OCI-LY7 (cell line): ENCODE results near the gene NHLH2. TPM values are rescaled to one million over a fixed set of nuclear protein-coding genes. Genes with fewer than 3 reads are reported as not detected.

Source experiments
- BruUV-seq: library from RNA; stranded (reverse); fragments of 400-500 nt; replicated peaks from 2 replicates; lab custom pipeline; 2021; lab: Mats Ljungman, UMichigan
- CTCF ChIA-PET: fragments of 300-600 bp; sonication (Branson Sonifier 250); formaldehyde crosslinking; loops from one replicate; lab custom pipeline; 2022; ENCODE audit warnings: antibody characterized with exemption; ENCODE audit not compliant: unreplicated experiment; lab: Charles Lee
- POLR2A ChIA-PET: fragments of 300-600 bp; sonication (Branson Sonifier 250); formaldehyde crosslinking; loops from one replicate; lab custom pipeline; 2022; ENCODE audit warnings: antibody characterized with exemption; lab: Charles Lee
- DNase-seq: peaks from one replicate; pipeline ENCODE4 v3.0.0-alpha.2; 2015; ENCODE audit warnings: low spot score
- H2AFZ ChIP-seq: fragments of 200-600 bp; sonication (generic), shearing (Covaris generic); 2 replicates; pipeline ENCODE4 v1.6.1; 2014; ENCODE audit warnings: mild to moderate bottlenecking, antibody characterized with exemption, low read length, moderate library complexity
- H3K27ac ChIP-seq: fragments of 200-600 bp; sonication (generic); 2 replicates; pipeline ENCODE4 v1.5.1; 2014; ENCODE audit warnings: mixed run types, low read depth, mild to moderate bottlenecking, moderate library complexity, low read length, inconsistent platforms; ENCODE audit not compliant: poor library complexity, severe bottlenecking
- H3K36me3 ChIP-seq: fragments of 200-600 bp; sonication (generic); 2 replicates; pipeline ENCODE4 v1.6.1; 2014; ENCODE audit warnings: mild to moderate bottlenecking, antibody characterized with exemption, low read length, moderate library complexity, mixed read lengths; ENCODE audit not compliant: insufficient read depth
- H3K4me1 ChIP-seq: fragments of 200-600 bp; sonication (generic); 2 replicates; pipeline ENCODE4 v1.5.1; 2014; ENCODE audit warnings: mild to moderate bottlenecking, low read length; ENCODE audit not compliant: insufficient read depth, poor library complexity, severe bottlenecking
- H3K4me2 ChIP-seq: fragments of 200-600 bp; sonication (generic); 2 replicates; pipeline ENCODE4 v1.6.1; 2014; ENCODE audit warnings: mild to moderate bottlenecking, low read length
- H3K4me3 ChIP-seq: fragments of 200-600 bp; sonication (generic); 2 replicates; pipeline ENCODE4 v1.5.1; 2014; ENCODE audit warnings: mild to moderate bottlenecking, low read depth, low read length; ENCODE audit not compliant: poor library complexity, severe bottlenecking
- H3K79me2 ChIP-seq: fragments of 200-600 bp; sonication (generic); 2 replicates; pipeline ENCODE4 v1.6.1; 2016; ENCODE audit warnings: low read depth, mild to moderate bottlenecking, low read length, moderate library complexity, mixed read lengths; ENCODE audit not compliant: insufficient read depth
- H3K9me2 ChIP-seq: fragments of 200-600 bp; sonication (generic); 2 replicates; pipeline ENCODE4 v1.6.1; 2016; ENCODE audit warnings: mild to moderate bottlenecking, low read length, mixed read lengths; ENCODE audit not compliant: insufficient read depth
- H3K9me3 ChIP-seq: fragments of 200-600 bp; sonication (generic); 2 replicates; pipeline ENCODE4 v1.6.1; 2014; ENCODE audit warnings: mild to moderate bottlenecking, mixed run types, low read length, mixed read lengths
- H4K20me1 ChIP-seq: fragments of 200-600 bp; sonication (generic); 2 replicates; pipeline ENCODE4 v1.6.1; 2014; ENCODE audit warnings: mild to moderate bottlenecking, antibody characterized with exemption, low read length, moderate library complexity, mixed read lengths; ENCODE audit not compliant: insufficient read depth
- EZH2phosphoT487 ChIP-seq: fragments of 200-600 bp; sonication (generic); IDR thresholded peaks from 2 replicates; pipeline ENCODE4 v1.6.1; 2018; ENCODE audit warnings: low read depth, borderline replicate concordance, mild to moderate bottlenecking, mixed run types, antibody characterized with exemption, low read length, moderate library complexity, mixed read lengths
- intact Hi-C: fragments of 100-400 bp; cut with micrococcal nuclease; formaldehyde crosslinking; loops from one replicate; pipeline ENCODE4 v1.10.0; 2022; ENCODE audit not compliant: unreplicated experiment
- total RNA-seq, 2 experiments: library from RNA; depleted of rRNA in 1 of 2; stranded (reverse); fragments of >200 nt in 1 of 2; shearing (Covaris generic) in 1 of 2; gene quantifications; 2 replicates each; pipeline ENCODE4 v1.2.3, GENCODE V29; 2014 to 2022
- TF ChIP-seq, protein P1 (sequence below): fragments of 200-600 bp; sonication (generic); conservative IDR thresholded peaks from 2 replicates; pipeline ENCODE4 v1.5.1; 2014; ENCODE audit warnings: mild to moderate bottlenecking, antibody characterized with exemption, low read length, moderate library complexity, mixed read lengths

The NHLH2 gene
- total RNA-seq, 2 experiments from 2014 or later = not detected

DNA sequence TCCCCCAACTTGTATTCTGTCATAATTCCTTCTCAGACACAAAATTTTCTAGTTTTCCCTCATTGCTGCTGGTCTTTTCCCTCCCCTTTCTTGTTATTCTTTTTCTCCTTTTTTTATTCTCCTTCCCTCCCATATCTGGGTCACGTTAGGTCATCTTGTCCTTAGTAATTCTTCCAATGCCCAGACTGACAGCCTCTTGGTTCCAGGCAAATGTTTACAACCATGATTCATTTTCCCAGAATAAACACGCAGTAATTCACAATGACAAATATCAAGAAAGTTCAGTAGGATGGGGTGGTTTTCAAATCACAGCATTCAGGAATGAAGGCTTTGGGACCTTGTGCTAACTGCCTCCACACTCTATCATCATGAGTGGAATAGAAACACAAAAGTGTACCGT is 25.2 kb downstream of the NHLH2 start:
- H2AFZ ChIP-seq = no peak overlapping the region
- H3K4me3 ChIP-seq = no peak overlapping the region
- H3K27ac ChIP-seq = no peak overlapping the region
- no peak overlapping the region for H3K4me2 ChIP-seq
- no peak for TF ChIP-seq EZH2phosphoT487
- TF ChIP-seq, protein P1, sequence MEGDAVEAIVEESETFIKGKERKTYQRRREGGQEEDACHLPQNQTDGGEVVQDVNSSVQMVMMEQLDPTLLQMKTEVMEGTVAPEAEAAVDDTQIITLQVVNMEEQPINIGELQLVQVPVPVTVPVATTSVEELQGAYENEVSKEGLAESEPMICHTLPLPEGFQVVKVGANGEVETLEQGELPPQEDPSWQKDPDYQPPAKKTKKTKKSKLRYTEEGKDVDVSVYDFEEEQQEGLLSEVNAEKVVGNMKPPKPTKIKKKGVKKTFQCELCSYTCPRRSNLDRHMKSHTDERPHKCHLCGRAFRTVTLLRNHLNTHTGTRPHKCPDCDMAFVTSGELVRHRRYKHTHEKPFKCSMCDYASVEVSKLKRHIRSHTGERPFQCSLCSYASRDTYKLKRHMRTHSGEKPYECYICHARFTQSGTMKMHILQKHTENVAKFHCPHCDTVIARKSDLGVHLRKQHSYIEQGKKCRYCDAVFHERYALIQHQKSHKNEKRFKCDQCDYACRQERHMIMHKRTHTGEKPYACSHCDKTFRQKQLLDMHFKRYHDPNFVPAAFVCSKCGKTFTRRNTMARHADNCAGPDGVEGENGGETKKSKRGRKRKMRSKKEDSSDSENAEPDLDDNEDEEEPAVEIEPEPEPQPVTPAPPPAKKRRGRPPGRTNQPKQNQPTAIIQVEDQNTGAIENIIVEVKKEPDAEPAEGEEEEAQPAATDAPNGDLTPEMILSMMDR = no peak
- intact Hi-C loops = no loop called here
- BruUV-seq = no TSS peak
- no peak for DNase-seq
- H4K20me1 ChIP-seq = no peaks in the 10 kb centered on the region
- H3K9me3 ChIP-seq = no peaks in the 10 kb centered on the region
- H3K4me1 ChIP-seq = no peaks in the 10 kb centered on the region
- no peaks in the 10 kb centered on the region for H3K79me2 ChIP-seq
- CTCF ChIA-PET = no interaction called here
- H3K36me3 ChIP-seq = no peaks in the 10 kb centered on the region
- no peaks in the 10 kb centered on the region for H3K9me2 ChIP-seq
- POLR2A ChIA-PET = no interaction called here

DNA sequence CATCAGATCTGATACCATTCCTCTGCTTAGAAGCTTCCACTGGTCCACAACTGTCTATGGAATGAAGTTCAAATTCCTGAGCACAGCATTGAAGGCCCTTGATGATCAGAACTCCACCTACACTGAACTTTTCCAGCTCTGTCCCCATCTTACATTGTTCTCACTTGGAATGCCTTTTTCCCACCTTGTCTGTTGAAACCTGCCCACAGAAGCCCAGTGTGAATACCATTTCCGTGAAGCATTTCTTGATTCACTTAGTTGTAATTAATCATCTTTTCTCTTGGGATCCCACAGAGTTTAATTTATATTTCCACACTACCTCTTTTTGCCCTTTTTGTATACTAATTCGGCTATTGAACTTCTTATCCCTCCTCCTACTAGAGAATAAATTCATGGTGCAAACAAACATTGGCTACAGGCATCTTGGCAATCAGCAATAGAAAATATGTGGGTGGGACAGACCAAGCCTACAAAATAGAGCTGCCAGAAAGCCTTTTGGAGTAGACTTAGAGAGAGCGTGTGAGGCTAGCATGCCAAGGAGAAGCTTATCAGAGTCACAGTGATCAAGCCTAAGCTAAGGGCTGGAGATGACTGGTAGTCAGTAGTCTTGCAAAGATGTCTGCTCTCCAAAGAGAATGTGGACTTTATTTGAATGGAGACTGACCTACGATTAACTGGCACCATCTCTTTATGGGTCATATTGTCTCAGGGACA is 26.1 kb downstream of the NHLH2 start:
- Histone ChIP-seq H3K27ac (no peak overlapping the region), H4K20me1 (no peaks in the 10 kb centered on the region), H3K4me3 (no peak overlapping the region), H3K4me2 (no peak overlapping the region), H3K9me3 (no peaks in the 10 kb centered on the region), H3K4me1 (no peaks in the 10 kb centered on the region), H3K9me2 (no peaks in the 10 kb centered on the region), H2AFZ (no peak overlapping the region), H3K36me3 (no peaks in the 10 kb centered on the region), H3K79me2 (no peaks in the 10 kb centered on the region)
- POLR2A ChIA-PET = no interaction called here
- CTCF ChIA-PET = no interaction called here
- no peak for DNase-seq
- no TSS peak for BruUV-seq
- intact Hi-C loops = no loop called here
- TF ChIP-seq EZH2phosphoT487 = no peak
- TF ChIP-seq, protein P1 = no peak

- Histone ChIP-seq H3K27ac (no peak overlapping the region), H3K4me1 (no peaks in the 10 kb centered on the region), H4K20me1 (no peaks in the 10 kb centered on the region), H3K9me3 (no peaks in the 10 kb centered on the region), H3K4me2 (no peak overlapping the region), H3K9me2 (no peaks in the 10 kb centered on the region), H3K36me3 (no peaks in the 10 kb centered on the region), H2AFZ (no peak overlapping the region), H3K79me2 (no peaks in the 10 kb centered on the region), H3K4me3 (no peak overlapping the region)
- TF ChIP-seq, protein P1 = no peak
- no peak for TF ChIP-seq EZH2phosphoT487
- ChIA-PET CTCF (interaction anchor here (0.6 kb wide), 1 partner anchor 686 kb away, joined by 3 read pairs; no protein-coding TSS in a partner anchor), POLR2A (no interaction called here)
- DNase-seq = no peak
- intact Hi-C loops = no loop called here
- no TSS peak for BruUV-seq
Observed at GRCh38 chr1:115813727-115814126, 27.2 kb downstream of the NHLH2 start.
